GM15510 (cell line): ENCODE data around the gene KCTD11.

ENCODE experiments used
- POLR2A ChIP-seq: IDR thresholded peaks from 3 replicates; pipeline ENCODE4 v1.6.1; 2011; ENCODE audit warnings: borderline replicate concordance; ENCODE audit not compliant: insufficient read length; ENCODE audit errors: extremely low read depth

The KCTD11 gene

GRCh38 chr17:7352910-7353635 lies 1.1 kb downstream of the KCTD11 start:
- no peak for TF ChIP-seq POLR2A

- TF ChIP-seq POLR2A: no peak
Observed at GRCh38 chr17:7354262-7354843, 2.4 kb downstream of the KCTD11 start.

- no peak for TF ChIP-seq POLR2A
Observed at GRCh38 chr17:7355053-7355452, 3.1 kb downstream of the KCTD11 start, which contains the start of gene TMEM95. Gene TMEM95, plus strand, starts transcription at chr17:7355156. Its CDS starts 49 bp downstream, at chr17:7355205.

GRCh38 chr17:7355573-7355972 lies 3.6 kb downstream of the KCTD11 start:
- no peak for TF ChIP-seq POLR2A

- TF ChIP-seq POLR2A: no peak
Observed at GRCh38 chr17:7356072-7356549, 4.1 kb downstream of the KCTD11 start.

- no peak for TF ChIP-seq POLR2A
Observed at GRCh38 chr17:7356756-7357155, 4.8 kb downstream of the KCTD11 start.

GRCh38 chr17:7357381-7357780 lies 5.4 kb downstream of the KCTD11 start:
- TF ChIP-seq POLR2A: no peak

GRCh38 chr17:7361906-7362305 lies 9.9 kb downstream of the KCTD11 start:
- TF ChIP-seq POLR2A: no peak

GRCh38 chr17:7363311-7363710 lies 11.3 kb downstream of the KCTD11 start:
- no peak for TF ChIP-seq POLR2A

- no peak for TF ChIP-seq POLR2A
Observed at GRCh38 chr17:7367083-7367482, 15.1 kb downstream of the KCTD11 start.

GRCh38 chr17:7367918-7368598 lies 16.1 kb downstream of the KCTD11 start:
- no peak for TF ChIP-seq POLR2A

GRCh38 chr17:7369825-7370224 lies 17.9 kb downstream of the KCTD11 start:
- no peak for TF ChIP-seq POLR2A

GRCh38 chr17:7370853-7371252 lies 18.9 kb downstream of the KCTD11 start:
- no peak for TF ChIP-seq POLR2A

GRCh38 chr17:7374353-7374752 lies 22.4 kb downstream of the KCTD11 start:
- TF ChIP-seq POLR2A: no peak

GRCh38 chr17:7379134-7379533 lies 27.2 kb downstream of the KCTD11 start:
- TF ChIP-seq POLR2A: no peak

- TF ChIP-seq POLR2A: no peak
Observed at GRCh38 chr17:7380321-7380720, 28.4 kb downstream of the KCTD11 start.

GRCh38 chr17:7380855-7381683 lies 29.1 kb downstream of the KCTD11 start, which contains the start of gene TNK1:
Gene TNK1, plus strand, starts transcription at chr17:7381089. Its CDS starts 1,838 bp downstream, at chr17:7382927.
- TF ChIP-seq POLR2A: no peak
